Measurements from ENCODE around the gene PIP5K1C. TPM values are rescaled to one million over a fixed set of nuclear protein-coding genes. Genes with fewer than 3 reads are reported as not detected.
"Not testable (repeated sequence)": the region's sequence is repeated elsewhere in the genome, so short reads cannot be mapped to it uniquely, and the experiment has no call there.

Gene PIP5K1C
- total RNA-seq, 1 donor from 2014 or later, result 16.4 TPM

DNA sequence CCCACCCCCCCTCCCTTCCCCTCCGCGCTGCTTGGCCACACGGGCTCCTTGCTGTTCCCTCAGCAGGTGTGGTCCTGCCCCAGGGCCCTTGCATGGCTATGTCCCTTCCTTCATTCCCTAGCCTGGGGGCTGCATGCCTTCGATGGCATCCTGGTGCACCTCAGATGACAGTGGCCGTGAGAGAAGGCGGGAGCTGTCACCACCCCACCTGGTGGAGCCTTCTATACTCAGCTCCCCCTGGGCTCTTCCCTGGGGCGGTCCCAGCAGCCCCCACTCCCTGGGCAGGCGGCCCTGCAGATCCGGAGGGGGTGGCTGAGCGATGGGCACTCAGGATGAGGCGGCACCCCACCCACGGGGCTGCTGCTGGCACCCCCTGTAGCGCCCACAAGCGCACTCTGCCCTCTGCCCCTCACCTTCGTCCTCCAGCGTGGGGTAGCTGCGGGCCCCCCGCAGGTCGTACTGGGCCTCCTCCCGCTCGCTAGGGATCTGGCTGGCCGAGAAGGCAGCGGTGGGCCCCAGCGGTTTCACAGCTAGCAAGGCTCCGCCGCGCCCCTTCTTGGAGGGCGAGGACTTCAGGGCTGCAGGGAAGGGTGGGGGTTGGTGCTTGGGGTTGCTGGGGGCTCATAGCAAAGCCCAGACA, 56.5 kb downstream of the PIP5K1C start:
- no peak for ATAC-seq

DNA sequence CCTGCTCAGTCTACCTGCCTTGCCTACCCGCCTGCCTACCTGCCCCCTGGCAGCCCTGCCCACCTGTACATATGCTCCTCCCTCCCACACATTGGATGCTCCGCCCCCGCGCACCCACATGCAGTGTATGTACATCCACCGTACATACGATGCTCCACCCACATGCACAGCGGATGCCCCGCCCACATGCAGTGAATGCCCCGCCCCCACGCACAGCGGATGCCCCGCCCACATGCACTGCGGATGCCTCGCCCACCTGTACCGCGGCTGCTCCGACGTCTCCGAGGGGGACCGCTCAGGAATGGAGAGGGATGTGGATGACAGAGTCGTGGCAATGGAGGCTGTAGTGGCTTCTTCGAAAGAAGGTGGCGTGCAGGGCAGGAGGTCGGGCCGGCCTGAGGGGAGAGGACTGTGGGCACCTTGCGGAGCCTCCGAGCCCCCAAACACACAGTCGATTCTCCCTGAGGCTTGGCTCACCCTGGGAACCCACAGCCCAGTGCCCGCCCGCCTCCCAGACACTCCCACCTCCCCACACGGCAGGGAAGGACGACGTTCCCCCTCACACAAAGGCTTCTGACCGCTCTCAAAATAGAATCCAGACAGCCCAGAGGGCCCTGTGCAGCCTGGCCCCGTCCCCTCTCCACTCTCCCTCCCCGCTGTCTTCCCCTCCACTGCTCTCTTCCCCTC, 57.1 kb downstream of the PIP5K1C start:
- peak; percentile 16 for ATAC-seq

DNA sequence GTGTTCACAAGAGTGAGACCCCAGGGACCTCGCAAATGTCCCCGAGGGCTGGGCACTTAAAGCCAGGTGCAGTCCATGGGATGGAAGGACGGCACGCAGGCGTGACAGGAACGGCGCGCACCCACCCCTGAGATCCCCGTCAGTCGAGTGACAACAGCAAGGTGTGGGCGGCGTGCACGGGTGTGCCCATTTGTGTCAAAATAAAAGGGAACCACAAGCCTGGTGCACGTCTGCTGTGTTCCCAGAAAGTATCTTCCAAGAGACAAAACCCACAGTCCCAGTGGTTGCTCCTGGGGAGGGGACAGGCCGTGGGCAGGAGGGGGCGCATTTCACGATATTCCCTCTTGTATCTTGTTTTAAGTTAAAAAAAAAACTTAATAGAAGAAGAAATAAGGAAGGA, 58.0 kb downstream of the PIP5K1C start:
- ATAC-seq, result no peak

DNA sequence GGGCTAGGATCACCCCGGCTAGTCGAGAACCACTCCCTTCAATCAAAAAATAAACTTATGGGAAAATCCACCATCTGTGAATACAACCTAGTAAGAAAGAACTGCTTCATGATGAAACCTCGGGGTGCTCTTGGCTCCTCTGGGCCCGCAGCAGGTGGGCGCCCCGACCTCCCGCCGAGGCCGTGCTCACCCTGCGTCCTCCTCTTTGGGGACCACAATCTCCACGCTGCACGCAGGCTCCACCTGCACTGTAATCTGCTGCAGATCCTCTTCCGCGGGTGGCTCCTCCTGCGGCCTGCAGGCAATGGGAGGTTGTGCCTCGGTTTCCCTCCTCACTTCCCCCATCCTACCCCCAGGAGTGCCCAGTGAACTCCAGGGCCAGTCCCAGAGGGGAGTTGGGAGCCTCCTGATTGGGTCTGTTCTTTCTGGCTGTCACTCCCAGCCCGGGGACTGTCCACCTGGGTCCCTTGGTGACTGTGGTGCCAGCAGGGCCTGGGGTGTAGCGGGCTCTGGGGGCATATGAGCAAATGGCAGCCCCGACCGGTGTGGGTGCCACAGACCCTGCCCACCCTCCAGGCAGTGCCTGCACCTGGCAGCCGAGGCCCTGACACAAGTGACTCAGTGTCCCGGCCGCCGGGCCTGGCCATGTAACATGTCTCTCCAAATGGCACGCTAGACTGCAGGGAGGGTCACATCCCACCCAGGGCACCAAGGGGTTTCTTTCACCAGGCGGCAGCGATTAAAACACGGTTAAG, 58.6 kb downstream of the PIP5K1C start:
- no peak for ATAC-seq

DNA sequence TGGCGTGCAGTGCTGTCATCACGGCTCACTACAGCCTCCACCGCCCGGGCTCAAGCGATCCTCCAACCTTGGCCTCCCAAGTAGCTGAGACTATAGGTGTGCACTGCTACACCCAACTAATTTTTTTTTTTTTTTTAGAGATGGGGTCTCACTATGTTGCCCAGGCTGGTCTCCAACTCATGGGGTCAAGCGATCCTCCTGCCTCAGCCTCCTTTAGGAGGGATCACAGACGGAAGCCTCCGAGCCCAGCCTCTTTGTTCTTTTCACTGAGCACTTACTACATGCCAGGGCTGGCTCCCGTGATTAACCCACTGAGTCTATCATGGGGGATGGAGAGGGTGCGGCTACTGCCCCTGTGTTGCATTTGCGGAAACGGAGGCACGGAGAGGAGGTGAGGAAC, 60.8 kb downstream of the PIP5K1C start:
- no peak for ATAC-seq

DNA sequence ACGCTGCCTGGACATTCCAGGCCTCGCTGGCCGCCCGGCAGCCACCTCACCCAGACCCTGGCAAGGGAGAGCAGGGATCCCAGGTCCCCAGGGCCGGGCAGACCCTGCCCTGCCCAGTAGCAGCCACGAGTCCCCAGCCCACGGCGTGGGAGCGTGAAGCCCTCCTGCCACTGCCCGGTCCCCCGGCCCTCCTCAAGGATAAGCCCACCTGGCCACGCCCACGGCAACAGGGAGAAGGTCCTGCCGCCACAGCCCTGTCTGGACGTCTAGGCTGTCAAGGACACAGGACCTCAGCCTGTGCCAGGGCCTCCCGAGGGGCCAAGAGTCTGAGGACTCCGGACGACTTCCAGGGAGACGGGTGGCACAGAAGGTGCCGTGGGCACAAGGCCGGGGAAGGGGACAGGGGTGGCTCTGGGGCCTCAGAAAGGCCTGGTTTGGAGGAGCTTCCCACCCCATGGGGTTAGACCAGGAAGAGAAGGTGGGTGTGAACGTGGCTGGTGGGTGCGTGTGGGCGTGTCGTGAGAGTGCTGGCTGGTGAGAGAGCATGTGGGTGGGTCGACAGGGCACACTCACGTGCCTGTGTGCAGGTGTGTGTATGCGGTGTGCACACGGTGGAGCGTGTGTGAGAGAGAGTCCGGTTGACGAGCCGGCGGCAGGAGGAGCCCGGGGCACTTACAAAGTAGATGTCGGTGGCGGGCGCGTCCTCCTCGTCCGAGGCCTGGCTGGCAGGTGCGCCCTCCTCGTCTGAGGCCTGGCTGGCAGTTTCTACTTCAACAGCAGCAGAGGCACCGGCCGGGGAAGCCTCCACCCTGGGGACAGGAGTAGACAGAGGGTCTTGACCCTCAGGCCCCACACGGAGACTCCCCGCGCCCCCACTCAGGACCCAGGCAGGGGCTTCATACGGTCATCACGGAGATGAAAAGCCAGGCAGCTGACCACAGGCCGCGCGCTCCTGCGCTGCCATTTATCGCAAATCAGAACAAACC, 61.8 kb downstream of the PIP5K1C start:
- no peak for ATAC-seq

DNA sequence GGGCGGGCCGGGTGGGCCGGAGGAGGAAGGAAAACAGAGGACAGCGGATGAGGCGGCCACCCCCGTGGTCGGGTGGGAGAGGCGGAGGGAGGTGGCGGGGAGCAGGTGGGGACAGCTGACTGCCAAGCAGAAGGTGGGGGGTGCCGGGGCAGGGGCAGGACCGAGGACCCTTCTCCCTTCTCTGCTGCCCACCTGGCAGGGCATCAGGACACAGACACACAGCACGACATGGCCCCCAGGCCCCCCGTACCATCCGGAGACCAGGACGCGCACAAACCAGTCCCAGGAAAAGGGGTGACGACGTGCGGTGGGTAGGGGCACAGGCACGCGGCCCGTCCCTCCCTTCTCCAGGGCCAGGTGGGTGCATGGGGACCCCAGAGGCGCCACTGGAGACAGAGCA, 62.6 kb downstream of the PIP5K1C start:
- ATAC-seq, result no peak

DNA sequence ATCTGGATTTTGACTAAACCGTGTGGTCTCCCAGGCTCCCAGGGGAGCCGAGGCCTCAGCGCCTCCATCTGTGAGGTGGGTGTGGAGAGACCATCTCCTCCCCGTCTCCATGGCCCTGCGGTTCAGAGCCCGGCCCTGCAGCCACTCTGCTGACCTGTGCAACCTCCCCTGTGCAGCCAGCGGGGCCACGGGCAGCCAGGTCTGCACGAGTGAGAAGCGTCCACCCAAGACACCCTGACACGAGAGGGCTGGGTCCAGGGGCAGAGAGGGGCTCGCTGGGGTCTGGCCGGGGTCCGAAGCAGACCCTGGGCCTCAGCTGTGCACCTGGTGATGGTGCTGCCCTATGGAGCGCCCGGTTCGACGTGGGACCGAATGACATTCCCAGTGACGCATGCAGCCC, 63.3 kb downstream of the PIP5K1C start:
- ATAC-seq, result no peak

DNA sequence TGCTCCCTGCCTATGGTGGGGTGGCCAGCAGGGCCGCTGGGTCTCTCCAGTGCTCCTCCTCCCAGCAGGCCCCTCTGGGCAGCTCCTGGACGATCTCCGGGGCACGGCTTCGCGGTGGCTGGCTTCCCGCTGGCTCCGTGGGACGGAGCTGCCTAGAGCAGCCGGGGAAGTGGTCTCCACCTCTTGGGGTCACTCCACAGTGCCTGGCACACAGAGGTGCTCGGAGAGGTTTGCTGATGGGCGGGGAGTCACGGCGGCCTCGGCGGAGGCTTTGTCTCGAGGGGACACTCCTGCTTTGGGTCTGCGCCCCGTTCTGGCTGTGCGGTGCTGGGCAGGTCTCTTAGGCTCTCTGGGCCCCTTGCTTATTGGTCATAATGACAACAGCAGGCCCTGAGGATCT, 63.8 kb downstream of the PIP5K1C start:
- ATAC-seq, result no peak

DNA sequence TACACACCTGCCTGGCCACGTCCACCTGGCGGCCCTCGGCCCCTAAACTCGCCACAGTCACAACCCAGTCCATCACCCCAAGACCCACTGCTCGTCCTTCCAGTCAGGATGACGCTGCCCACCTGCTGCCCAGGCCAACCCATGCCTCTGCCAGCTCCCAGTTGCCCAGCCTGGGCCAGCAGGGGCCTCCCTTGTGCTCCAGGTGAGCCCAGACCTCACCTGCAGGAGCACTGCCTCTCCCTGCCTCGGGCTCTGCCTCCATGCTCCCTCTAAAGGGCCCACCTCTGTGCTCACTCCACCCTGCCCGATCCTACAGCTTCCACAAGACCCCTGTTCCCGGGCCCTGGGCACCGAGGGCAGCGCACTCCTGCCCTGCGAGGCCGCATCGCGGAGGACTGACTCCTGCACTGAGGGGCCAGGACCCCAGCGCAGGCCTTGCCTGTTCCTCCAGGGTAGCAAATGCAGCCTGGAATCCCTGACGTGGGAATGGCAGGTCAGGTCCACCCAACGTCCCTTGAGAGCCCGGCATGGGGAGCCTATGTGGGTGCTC, 65.7 kb downstream of the PIP5K1C start:
- no peak for ATAC-seq

DNA sequence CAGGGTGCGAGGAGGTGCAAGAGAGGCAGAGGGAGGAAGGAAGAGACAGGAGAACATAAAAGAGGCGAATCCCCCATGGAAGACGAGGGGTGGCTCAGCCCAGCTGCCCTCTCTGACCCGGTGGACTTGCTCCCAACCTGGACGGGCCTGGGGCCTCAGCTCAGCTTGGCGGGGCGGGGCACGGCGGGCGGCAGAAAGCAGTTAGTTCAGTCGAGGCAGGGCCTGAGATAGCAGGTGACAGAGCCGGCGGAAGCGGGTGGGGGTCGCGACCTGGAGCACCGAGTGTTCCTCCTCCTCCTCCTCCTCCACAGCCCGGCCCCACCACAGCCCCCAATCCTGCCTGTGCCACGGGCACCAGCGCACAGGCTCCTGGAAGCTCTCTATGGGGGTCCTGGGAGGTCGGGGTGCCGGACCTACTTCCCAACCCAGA, 66.7 kb downstream of the PIP5K1C start:
- ATAC-seq, result no peak

DNA sequence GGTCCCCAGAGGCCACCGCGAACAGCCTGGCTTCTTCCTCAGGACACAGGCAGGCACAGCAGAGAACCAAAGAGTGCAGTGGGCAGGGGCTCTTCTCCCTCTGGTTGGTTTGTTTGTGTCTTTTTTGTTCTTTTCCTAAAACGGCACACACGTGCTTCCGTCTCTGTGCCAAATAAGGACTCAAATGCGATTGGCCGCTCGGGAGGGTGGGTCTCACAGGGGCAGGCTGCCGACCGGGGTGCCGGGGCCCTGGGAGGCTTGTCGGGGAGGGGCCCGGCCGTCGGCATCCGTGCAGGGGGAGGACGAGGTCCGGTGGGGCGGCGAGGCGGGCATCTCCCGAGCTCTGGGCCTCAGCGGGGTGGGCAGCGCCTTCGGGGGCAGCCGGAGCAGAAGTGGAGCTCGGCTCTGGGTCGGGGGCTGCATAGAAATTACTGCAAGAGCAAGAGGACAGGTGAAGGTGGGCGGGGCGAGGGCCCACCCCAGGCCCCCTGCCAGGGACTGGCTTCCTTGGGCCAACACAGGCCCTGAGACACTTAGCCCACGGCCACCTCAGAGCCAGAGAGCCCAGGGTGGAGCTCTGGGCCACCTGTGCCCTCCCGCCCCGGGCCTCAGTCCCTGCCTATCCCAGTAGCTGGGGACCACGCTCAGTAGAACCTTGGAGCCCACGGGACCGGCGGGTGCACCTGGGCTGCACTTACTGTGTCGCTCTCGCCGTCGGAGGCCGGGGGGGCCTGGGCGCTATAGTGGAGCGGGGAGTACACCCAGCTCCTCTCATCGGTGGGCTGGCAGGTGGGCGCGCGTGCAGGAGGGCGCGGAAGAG, 67.3 kb downstream of the PIP5K1C start:
- peak; percentile 5 for ATAC-seq

DNA sequence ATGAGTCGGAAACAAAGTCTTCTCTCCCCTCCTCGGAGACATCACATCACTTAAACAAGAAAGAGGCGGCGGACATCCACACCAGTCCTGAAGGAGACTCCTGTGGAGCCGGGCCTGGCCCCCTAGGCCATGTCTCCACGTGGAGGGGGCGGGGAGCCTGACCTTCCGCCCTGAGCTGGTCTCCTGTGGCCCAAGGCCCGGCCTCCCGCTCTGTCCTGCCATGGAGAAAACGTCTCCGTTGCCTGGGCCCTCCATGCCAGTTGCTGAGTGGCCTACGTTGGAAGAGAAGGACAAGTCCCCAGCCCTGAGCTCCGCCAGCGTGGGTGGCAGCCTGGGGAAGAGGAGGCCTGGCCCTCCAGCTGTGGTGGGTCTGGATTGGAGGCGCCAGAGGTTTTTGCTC, 68.2 kb downstream of the PIP5K1C start:
- ATAC-seq, result no peak

DNA sequence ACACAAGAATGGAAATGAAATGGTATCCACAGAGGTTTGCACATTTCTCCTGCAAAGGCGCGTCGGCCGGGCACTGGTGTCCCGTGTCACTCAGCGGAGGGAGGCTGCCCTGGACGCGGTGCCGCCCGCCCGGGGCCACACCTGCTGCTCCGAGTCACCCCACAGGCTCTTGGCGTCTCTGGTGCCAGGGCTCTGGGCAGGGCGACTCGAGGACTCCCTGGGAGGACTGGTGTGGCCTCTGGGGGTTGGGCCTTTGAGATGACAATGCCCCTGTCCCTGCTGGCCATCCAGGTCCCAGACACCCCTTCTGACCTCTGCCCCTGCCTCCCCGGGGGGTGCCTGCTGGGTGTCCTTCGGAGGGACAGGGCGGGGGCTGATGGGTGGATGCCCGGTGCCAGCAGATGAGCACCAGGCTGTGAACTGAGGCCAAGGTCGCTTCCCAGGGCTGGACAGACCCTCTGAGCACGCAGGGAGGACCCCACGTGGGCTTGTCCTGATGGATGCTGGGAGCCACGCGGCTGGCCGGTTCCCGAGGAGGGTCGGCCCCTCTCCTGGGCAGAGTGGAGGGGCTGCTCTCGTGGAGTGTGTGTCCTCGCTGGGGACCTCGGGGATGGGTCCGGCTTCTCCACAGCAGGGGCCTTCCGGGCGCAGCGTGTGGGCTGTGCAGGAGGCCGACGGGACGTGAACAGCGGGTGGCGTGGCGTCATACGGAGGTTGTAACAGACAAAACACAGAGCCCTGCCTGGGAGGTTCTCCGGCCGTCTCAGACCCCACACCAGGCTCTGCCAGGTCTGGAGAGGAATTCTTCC, 69.0 kb downstream of the PIP5K1C start:
- no peak for ATAC-seq

DNA sequence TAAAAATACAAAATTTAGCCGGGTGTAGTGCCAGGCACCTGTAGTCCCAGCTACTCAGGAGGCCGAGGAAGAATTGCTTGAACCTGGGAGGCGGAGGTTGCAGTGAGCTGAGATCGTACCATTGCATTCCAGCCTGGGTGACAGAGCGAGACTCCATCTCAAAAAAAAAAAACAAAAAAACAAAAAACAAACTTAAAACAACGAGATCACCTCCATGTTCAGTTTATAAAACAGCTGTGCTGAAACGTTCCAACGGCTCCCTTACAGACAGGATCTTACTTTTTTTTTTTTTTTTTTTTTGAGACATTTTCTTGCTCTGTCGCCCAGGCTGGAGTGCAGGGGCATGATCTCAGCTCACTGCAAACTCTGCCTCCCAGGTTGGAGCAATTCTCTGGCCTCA, 71.5 kb downstream of the PIP5K1C start:
- ATAC-seq, result not testable (repeated sequence)

DNA sequence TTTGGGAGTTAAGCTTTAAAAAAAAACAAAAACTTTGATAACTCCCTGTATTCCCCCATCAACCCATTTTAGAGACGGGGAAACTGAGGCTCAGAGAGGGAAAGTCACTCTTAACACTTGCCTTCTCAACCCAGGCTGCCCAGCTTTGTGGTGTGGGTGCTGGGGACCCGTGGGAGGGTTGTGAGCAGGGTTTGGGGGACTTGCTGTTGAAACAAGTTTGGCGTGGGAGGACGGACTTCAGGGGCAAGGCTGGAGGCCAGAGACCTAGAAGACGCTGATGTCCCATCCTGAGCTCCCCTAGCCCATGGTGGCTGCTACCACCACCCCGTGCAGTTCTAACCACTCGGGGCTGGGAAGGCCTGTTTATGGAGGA, 72.9 kb downstream of the PIP5K1C start:
- no peak for ATAC-seq

DNA sequence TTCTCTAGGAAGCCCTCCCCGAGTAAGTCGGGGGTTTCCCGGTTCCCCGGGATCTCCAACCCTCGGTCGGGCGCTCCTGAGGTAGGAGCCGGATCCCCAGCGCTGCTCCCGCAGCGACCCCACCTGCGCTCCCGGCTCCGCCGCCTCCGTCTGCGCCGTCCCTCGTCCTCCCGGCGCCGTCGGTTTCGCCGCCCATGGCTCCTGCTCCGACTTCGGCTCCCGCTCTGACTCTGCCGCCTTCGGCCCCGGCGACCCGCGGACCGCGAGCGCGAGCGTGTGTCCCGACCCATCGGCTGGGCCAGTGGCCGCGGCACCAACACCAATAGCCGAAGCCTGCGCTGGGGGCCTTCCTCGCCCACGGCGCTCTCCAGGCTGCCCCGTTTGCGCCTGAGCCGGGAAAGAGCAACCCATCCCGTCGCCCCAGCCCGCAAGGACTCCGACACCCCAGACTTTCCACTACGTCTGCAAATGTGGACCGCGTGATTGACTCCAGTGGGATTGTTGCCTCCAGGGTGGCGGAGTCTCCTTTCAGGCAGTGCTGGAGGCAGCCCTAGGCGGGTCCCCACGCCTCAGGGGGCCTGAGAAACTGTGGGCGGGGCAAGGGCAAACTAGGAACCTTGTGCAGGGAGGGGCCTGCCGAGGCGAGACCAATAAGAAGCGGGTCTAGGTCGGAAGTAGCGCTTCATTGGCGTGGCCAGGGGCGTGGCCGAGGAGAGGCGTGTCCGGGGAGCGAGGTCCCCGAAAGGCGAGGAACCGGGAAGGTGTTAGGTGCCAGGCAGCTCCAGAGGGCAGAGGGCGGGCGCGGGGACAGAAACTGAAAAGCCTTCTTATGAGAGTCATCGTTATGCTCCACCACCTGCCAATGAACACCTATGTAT, 73.6 kb downstream of the PIP5K1C start, which contains the start of gene CACTIN:
TSS of gene CACTIN (minus strand) at position 318 of the 878 bp plus-strand sequence. CDS start at position 290, 28 bp downstream.
- ATAC-seq, result peak; percentile 98

DNA sequence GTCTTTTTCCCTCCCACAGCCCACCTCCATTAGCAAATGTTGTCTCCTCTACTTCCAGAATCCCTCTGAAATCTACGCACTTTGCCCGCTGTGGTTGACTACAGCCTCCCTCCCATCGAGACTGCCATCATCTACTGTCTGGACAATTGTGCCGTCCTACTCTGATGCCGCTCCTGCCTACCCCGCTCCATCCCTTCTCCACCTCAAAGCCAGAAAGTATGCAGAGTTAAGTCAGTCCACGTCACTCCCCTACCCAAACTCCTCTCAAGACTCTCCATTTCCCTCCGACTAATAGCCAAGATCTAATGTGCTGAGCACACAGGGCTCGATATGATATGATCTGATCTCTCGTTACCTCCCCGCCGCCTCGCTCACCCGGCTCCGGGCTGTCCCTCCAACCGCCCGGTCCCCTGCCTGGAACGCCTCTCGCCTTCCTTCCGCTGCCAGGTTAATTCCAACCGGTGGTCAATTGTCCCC, 74.2 kb downstream of the PIP5K1C start:
- ATAC-seq, result peak; percentile 3

DNA sequence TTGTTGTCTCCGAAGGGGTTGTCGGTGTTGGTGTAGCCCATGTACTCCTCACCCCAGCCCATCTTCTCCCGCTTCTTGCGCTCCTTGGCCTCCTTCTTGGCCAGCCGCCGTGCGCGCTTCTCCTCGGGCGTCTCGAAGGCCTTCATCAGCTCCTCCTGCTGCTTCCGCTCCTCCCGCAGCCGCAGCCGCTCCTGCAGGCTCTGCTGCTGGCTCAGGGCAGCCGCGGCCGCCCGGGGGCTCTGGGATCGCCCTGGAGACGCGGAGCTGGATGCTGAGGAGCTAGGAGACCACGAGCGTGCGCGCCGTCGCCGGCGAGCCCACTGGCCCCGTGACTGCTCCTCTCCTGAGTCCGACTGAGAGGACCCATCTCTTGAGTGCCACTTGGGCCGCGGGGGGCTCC, 76.6 kb downstream of the PIP5K1C start:
- no peak for ATAC-seq
